KMS-11 (cell line): ENCODE measurements around the gene ASPM.

Experiments
- H2AFZ ChIP-seq: fragments of 200-600 bp; sonication (generic); 2 replicates; pipeline ENCODE4 v1.6.1; 2016; ENCODE audit warnings: antibody characterized with exemption, mixed run types, low read depth
- H3K27ac ChIP-seq: fragments of 200-600 bp; sonication (generic); 2 replicates; pipeline ENCODE4 v1.6.1; 2016; ENCODE audit warnings: mild to moderate bottlenecking, mixed run types
- H3K27me3 ChIP-seq: fragments of 200-600 bp; sonication (generic); 2 replicates; pipeline ENCODE4 v1.6.1; 2017; ENCODE audit warnings: mild to moderate bottlenecking, low read depth, mixed run types, moderate library complexity; ENCODE audit not compliant: insufficient read depth
- H3K36me3 ChIP-seq: fragments of 200-600 bp; sonication (generic); 2 replicates; pipeline ENCODE4 v1.6.1; 2017; ENCODE audit warnings: mild to moderate bottlenecking, mixed run types; ENCODE audit not compliant: insufficient read depth
- H3K4me1 ChIP-seq: fragments of 200-600 bp; sonication (generic); 2 replicates; pipeline ENCODE4 v1.6.1; 2016; ENCODE audit warnings: mild to moderate bottlenecking, low read depth, mixed run types; ENCODE audit not compliant: poor library complexity, severe bottlenecking
- H3K4me2 ChIP-seq: fragments of 200-600 bp; sonication (generic); 2 replicates; pipeline ENCODE4 v1.7.0; 2016; ENCODE audit warnings: mild to moderate bottlenecking, mixed run types
- H3K4me3 ChIP-seq: fragments of 200-600 bp; sonication (generic); IDR thresholded peaks from 2 replicates; pipeline ENCODE4 v1.6.1; 2017; ENCODE audit warnings: low read depth, low read length, mixed read lengths; ENCODE audit not compliant: insufficient read depth
- H3K79me2 ChIP-seq: fragments of 200-600 bp; sonication (generic); 2 replicates; pipeline ENCODE4 v1.6.1; 2016; ENCODE audit warnings: low read depth, mixed run types; ENCODE audit not compliant: insufficient read depth
- H3K9ac ChIP-seq: fragments of 200-600 bp; sonication (generic); 2 replicates; pipeline ENCODE4 v1.6.1; 2016; ENCODE audit warnings: mild to moderate bottlenecking, mixed run types
- H4K20me1 ChIP-seq: fragments of 200-600 bp; sonication (generic); 2 replicates; pipeline ENCODE4 v1.6.1; 2016; ENCODE audit warnings: mild to moderate bottlenecking, mixed run types; ENCODE audit not compliant: insufficient read depth
- CTCF ChIP-seq: fragments of 200-600 bp; sonication (generic); conservative IDR thresholded peaks from 2 replicates; pipeline ENCODE4 v1.6.1; 2017; ENCODE audit warnings: low read depth, mild to moderate bottlenecking, antibody characterized with exemption, low read length, moderate library complexity, mixed read lengths

The ASPM gene

GRCh38 chr1:197178998-197179397 lies 32.5 kb upstream of the ASPM start:
- Histone ChIP-seq H3K4me3 (no peak overlapping the region), H3K9ac (no peak overlapping the region), H3K79me2 (no peaks in the 10 kb centered on the region), H3K4me2 (no peak overlapping the region), H2AFZ (no peak overlapping the region), H4K20me1 (no peaks in the 10 kb centered on the region), H3K27me3 (no peaks in the 10 kb centered on the region), H3K36me3 (no peaks in the 10 kb centered on the region), H3K27ac (peak overlapping the region; percentile 4; the same call in 1 of the 2 replicates), H3K4me1 (peaks cover 11% of the 10 kb centered on the region)
- TF ChIP-seq CTCF: no peak

GRCh38 chr1:197174818-197175217 lies 28.3 kb upstream of the ASPM start:
- Histone ChIP-seq H3K4me2 (no peak overlapping the region), H3K4me3 (no peak overlapping the region), H3K36me3 (no peaks in the 10 kb centered on the region), H2AFZ (no peak overlapping the region), H3K9ac (no peak overlapping the region), H3K4me1 (peaks cover 11% of the 10 kb centered on the region), H3K27me3 (no peaks in the 10 kb centered on the region), H4K20me1 (no peaks in the 10 kb centered on the region), H3K79me2 (no peaks in the 10 kb centered on the region), H3K27ac (no peak overlapping the region)
- no peak for TF ChIP-seq CTCF

- Histone ChIP-seq H3K79me2 (no peaks in the 10 kb centered on the region), H3K4me3 (no peak overlapping the region), H3K27me3 (no peaks in the 10 kb centered on the region), H3K4me1 (peaks cover 6% of the 10 kb centered on the region), H4K20me1 (no peaks in the 10 kb centered on the region), H3K4me2 (no peak overlapping the region), H2AFZ (no peak overlapping the region), H3K9ac (no peak overlapping the region), H3K27ac (no peak overlapping the region), H3K36me3 (no peaks in the 10 kb centered on the region)
- no peak for TF ChIP-seq CTCF
Observed at GRCh38 chr1:197173571-197174507, 27.4 kb upstream of the ASPM start.

- Histone ChIP-seq H2AFZ (no peak overlapping the region), H3K36me3 (no peaks in the 10 kb centered on the region), H3K4me1 (no peaks in the 10 kb centered on the region), H3K9ac (no peak overlapping the region), H3K27me3 (no peaks in the 10 kb centered on the region), H3K4me2 (no peak overlapping the region), H3K79me2 (no peaks in the 10 kb centered on the region), H3K27ac (no peak overlapping the region), H3K4me3 (no peak overlapping the region), H4K20me1 (no peaks in the 10 kb centered on the region)
- no peak for TF ChIP-seq CTCF
Observed at GRCh38 chr1:197171531-197171930, 25.1 kb upstream of the ASPM start.
